Endothelial cell of umbilical vein (primary cell): ENCODE data around the gene CD109. TPM values are rescaled to one million over a fixed set of nuclear protein-coding genes. Genes with fewer than 3 reads are reported as not detected.

Experiments
- BruUV-seq: library from RNA; stranded (reverse); fragments of 400-500 nt; replicated peaks from 2 replicates; lab custom pipeline; 2021; lab: Mats Ljungman, UMichigan
- CTCF ChIA-PET: fragments of 300-600, 350-600 bp; sonication (Branson Sonifier 250); formaldehyde crosslinking; loops from one replicate; lab custom pipeline; 2021; ENCODE audit warnings: antibody characterized with exemption, inconsistent platforms; lab: Charles Lee
- POLR2A ChIA-PET: fragments of 300-600, 350-600 bp; sonication (Branson Sonifier 250); formaldehyde crosslinking; loops from one replicate; lab custom pipeline; 2021; ENCODE audit warnings: antibody characterized with exemption, inconsistent platforms; lab: Charles Lee
- DNase-seq: peaks from one replicate; pipeline ENCODE4 v3.0.0-alpha.2; 2011; ENCODE audit warnings: low read depth, low spot score
- FAIRE-seq: peaks from 2 replicates; lab custom pipeline; 2011; peaks lifted over from hg19 to GRCh38; lab: Jason Lieb, UNC
- H2AFZ ChIP-seq: 2 replicates; pipeline ENCODE4 v1.6.0; 2012; ENCODE audit warnings: low read depth, low read length, control low read depth, inconsistent platforms
- H3K27ac ChIP-seq: 2 replicates; pipeline ENCODE4 v1.5.1; 2011; ENCODE audit warnings: low read depth, mild to moderate bottlenecking, control low read depth, low read length, moderate library complexity; ENCODE audit not compliant: insufficient read depth
- H3K27me3 ChIP-seq, 2 experiments: 2 replicates each; pipeline versions ENCODE4 v1.6.0 to v1.6.1; 2011; ENCODE audit warnings: low read length in 2 of 2, mixed read lengths in 1 of 2; ENCODE audit not compliant: control insufficient read depth in 2 of 2, insufficient read depth in 2 of 2
- H3K36me3 ChIP-seq, 2 experiments: 2 replicates in 1 of 2; 3 replicates in 1 of 2; pipeline ENCODE4 v1.5.1; 2011; ENCODE audit warnings: low read length in 2 of 2, mild to moderate bottlenecking in 1 of 2, moderate library complexity in 1 of 2; ENCODE audit not compliant: control insufficient read depth in 2 of 2, insufficient read depth in 2 of 2; ENCODE audit errors: extremely low read depth in 1 of 2
- H3K4me1 ChIP-seq: 3 replicates; pipeline ENCODE4 v1.5.1; 2011; ENCODE audit warnings: mild to moderate bottlenecking, low read length; ENCODE audit not compliant: control insufficient read depth, insufficient read depth; ENCODE audit errors: extremely low read depth
- H3K4me2 ChIP-seq: 2 replicates; pipeline ENCODE4 v1.6.1; 2011; ENCODE audit warnings: low read length, control low read depth, mixed read lengths; ENCODE audit not compliant: insufficient read depth
- H3K4me3 ChIP-seq, 3 experiments: fragments of 200-600 bp in 1 of 3; sonication (generic), shearing (Covaris generic) in 1 of 3; replicated peaks in 1 of 3; 2 replicates each; pipeline ENCODE4 v1.5.1; 2011 to 2016; ENCODE audit warnings: control low read depth in 3 of 3, low read length in 3 of 3, mild to moderate bottlenecking in 2 of 3, inconsistent platforms in 1 of 3, low read depth in 1 of 3, moderate library complexity in 1 of 3; ENCODE audit not compliant: insufficient read depth in 1 of 3
- H3K79me2 ChIP-seq: 2 replicates; pipeline ENCODE4 v1.6.0; 2012; ENCODE audit warnings: low read length, inconsistent platforms; ENCODE audit not compliant: control insufficient read depth, insufficient read depth
- H3K9ac ChIP-seq: replicated peaks from 2 replicates; pipeline ENCODE3; 2011; ENCODE audit warnings: low read length, control low read depth; ENCODE audit not compliant: insufficient read depth; ENCODE audit errors: extremely low read depth
- H3K9me1 ChIP-seq: replicated peaks from 3 replicates; pipeline ENCODE4 v1.6.0; 2011; ENCODE audit warnings: mild to moderate bottlenecking, low read length; ENCODE audit not compliant: control insufficient read depth, insufficient read depth; ENCODE audit errors: extremely low read depth
- H3K9me3 ChIP-seq: replicated peaks from 2 replicates; pipeline ENCODE4 v1.5.1; 2012; ENCODE audit warnings: low read length, inconsistent platforms; ENCODE audit not compliant: control insufficient read depth, insufficient read depth
- H4K20me1 ChIP-seq: replicated peaks from 2 replicates; pipeline ENCODE3; 2011; ENCODE audit warnings: mild to moderate bottlenecking, low read length; ENCODE audit not compliant: control insufficient read depth, insufficient read depth; ENCODE audit errors: extremely low read depth
- EZH2 ChIP-seq: IDR thresholded peaks from 2 replicates; pipeline ENCODE4 v1.6.1; 2012; ENCODE audit warnings: borderline replicate concordance, low read depth, mild to moderate bottlenecking, moderate library complexity, low read length, inconsistent platforms; ENCODE audit not compliant: severe bottlenecking
- FOS ChIP-seq: IDR thresholded peaks from 2 replicates; pipeline ENCODE4 v1.6.1; 2011; ENCODE audit warnings: mild to moderate bottlenecking, low read length, moderate library complexity, borderline replicate concordance; ENCODE audit not compliant: insufficient read depth
- GATA2 ChIP-seq: IDR thresholded peaks from 2 replicates; pipeline ENCODE4 v1.7.0; 2011; ENCODE audit warnings: low read depth, mild to moderate bottlenecking, moderate library complexity, mixed read lengths, low read length; ENCODE audit not compliant: insufficient read length, insufficient read depth
- JUN ChIP-seq: IDR thresholded peaks from 2 replicates; pipeline ENCODE4 v1.6.1; 2011; ENCODE audit warnings: borderline replicate concordance, low read depth; ENCODE audit not compliant: insufficient read length, insufficient read depth
- MYC ChIP-seq: IDR thresholded peaks from one replicate; pipeline ENCODE4 v1.6.1; 2011; ENCODE audit warnings: mild to moderate bottlenecking, low read depth, low read length
- POLR2A ChIP-seq: IDR thresholded peaks from 2 replicates; pipeline ENCODE4 v1.6.1; 2012; ENCODE audit warnings: low read depth, mild to moderate bottlenecking, control low read depth, low read length
- POLR2AphosphoS5 ChIP-seq: IDR thresholded peaks from 2 replicates; pipeline ENCODE4 v1.6.1; 2012; ENCODE audit warnings: low read depth, mild to moderate bottlenecking, control low read depth, low read length, moderate library complexity; ENCODE audit not compliant: insufficient read depth
- dilution Hi-C: fragments of 300-500 bp; cut with MboI; formaldehyde crosslinking; loops from one replicate; pipeline ENCODE4 v1.15.0; 2019; ENCODE audit warnings: low sequenced_read_pairs; ENCODE audit not compliant: extremely low pct_ligation_motif_present
- intact Hi-C: fragments of 100-400 bp; cut with micrococcal nuclease; formaldehyde crosslinking; loops from one replicate; pipeline ENCODE4 v1.10.0; 2022
- polyA plus RNA-seq, 4 experiments: library from polyadenylated mRNA; depleted of rRNA in 3 of 4; stranded (reverse) in 3 of 4; unstranded in 1 of 4; fragments of >200 nt; gene quantifications; 2 replicates each; pipeline versions ENCODE4 v1.2.1 to v1.2.3, GENCODE V29; 2011 to 2012; ENCODE audit warnings: missing spikeins in 1 of 4
- total RNA-seq: library from RNA; stranded (reverse); gene quantifications from 2 replicates; pipeline ENCODE4 v1.2.3, GENCODE V29; 2021
- TF ChIP-seq, protein P1 (sequence below), 2 donors: IDR thresholded peaks; 1 replicate in 1 of 2; 2 replicates in 1 of 2; pipeline ENCODE4 v1.5.1; 2011; ENCODE audit warnings: low read length in 2 of 2, mild to moderate bottlenecking in 2 of 2, moderate library complexity in 2 of 2, control low read depth in 1 of 2, inconsistent platforms in 1 of 2, low read depth in 1 of 2; ENCODE audit not compliant: insufficient read depth in 1 of 2; ENCODE audit errors: extremely low read depth in 1 of 2
- TF ChIP-seq, protein P2 (sequence below): IDR thresholded peaks from 2 replicates; pipeline ENCODE4 v1.6.1; 2011; ENCODE audit not compliant: insufficient read depth, insufficient read length

CD109 gene
- total and polyA plus RNA-seq, 2 donors (not counting 3 experiments of a cell fraction or from before 2014, with no cell fraction given): 33.9 to 107 TPM

DNA sequence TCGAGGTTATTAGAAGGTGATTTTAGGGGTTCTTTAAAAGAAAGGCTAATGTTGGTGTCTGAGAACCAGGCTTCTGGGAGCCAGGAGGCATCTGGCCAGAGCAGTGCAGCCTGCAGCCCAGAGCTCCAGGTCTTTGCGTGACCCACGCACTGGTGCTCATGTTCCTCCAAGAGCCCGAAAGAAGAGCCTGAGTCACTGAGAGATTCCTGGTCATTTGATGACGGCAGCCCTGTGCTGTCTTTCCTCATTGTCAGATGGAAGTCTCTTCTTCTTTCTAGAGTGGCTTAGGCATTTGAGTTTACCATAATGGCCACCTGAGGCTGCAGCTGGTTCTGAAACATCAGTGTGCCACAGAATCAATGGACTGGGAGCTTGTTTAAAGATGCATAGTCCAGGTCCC, 46.4 kb downstream of the CD109 start:
- no peak overlapping the region for H3K4me3 ChIP-seq
- ChIA-PET POLR2A (no interaction called here), CTCF (interaction anchor here (1.3 to 4.8 kb wide), 2 partner anchors 9 to 1468 kb away, joined by 3 to 37 read pairs; no protein-coding TSS in a partner anchor)
- TF ChIP-seq, protein P1, sequence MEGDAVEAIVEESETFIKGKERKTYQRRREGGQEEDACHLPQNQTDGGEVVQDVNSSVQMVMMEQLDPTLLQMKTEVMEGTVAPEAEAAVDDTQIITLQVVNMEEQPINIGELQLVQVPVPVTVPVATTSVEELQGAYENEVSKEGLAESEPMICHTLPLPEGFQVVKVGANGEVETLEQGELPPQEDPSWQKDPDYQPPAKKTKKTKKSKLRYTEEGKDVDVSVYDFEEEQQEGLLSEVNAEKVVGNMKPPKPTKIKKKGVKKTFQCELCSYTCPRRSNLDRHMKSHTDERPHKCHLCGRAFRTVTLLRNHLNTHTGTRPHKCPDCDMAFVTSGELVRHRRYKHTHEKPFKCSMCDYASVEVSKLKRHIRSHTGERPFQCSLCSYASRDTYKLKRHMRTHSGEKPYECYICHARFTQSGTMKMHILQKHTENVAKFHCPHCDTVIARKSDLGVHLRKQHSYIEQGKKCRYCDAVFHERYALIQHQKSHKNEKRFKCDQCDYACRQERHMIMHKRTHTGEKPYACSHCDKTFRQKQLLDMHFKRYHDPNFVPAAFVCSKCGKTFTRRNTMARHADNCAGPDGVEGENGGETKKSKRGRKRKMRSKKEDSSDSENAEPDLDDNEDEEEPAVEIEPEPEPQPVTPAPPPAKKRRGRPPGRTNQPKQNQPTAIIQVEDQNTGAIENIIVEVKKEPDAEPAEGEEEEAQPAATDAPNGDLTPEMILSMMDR (IDR thresholded peaks at IDR 0.05; ENCODE audit: extremely low read depth in 1 of 2, insufficient read depth in 1 of 2, low read depth in 1 of 2, low read length in 2 of 2): no peak
- TF ChIP-seq MYC (no peak), GATA2 (no peak), JUN (no peak), FOS (no peak), POLR2A (no peak), EZH2 (no peak), POLR2AphosphoS5 (no peak)
- TF ChIP-seq, protein P2, sequence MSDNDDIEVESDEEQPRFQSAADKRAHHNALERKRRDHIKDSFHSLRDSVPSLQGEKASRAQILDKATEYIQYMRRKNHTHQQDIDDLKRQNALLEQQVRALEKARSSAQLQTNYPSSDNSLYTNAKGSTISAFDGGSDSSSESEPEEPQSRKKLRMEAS: no peak
- H2AFZ ChIP-seq: no peak overlapping the region
- no TSS peak for BruUV-seq
- dilution Hi-C loops (no loop called here), intact Hi-C loops (no loop called here)
- peaks cover 2 to 8% of the 10 kb centered on the region in 2 experiments for H3K36me3 ChIP-seq
- no peaks in the 10 kb centered on the region for H4K20me1 ChIP-seq
- H3K9me1 ChIP-seq: no peaks in the 10 kb centered on the region
- no peak overlapping the region for H3K9ac ChIP-seq
- no peak overlapping the region for H3K27ac ChIP-seq
- DNase-seq: no peak
- H3K9me3 ChIP-seq: no peaks in the 10 kb centered on the region
- no peaks in the 10 kb centered on the region for H3K27me3 ChIP-seq
- no peaks in the 10 kb centered on the region for H3K4me1 ChIP-seq
- FAIRE-seq: no peak
- no peak overlapping the region for H3K4me2 ChIP-seq
- H3K79me2 ChIP-seq: no peaks in the 10 kb centered on the region
